Astrocyte (in vitro differentiated cells and primary cell): Measurements from ENCODE around the gene DIP2C. TPM values are rescaled to one million over a fixed set of nuclear protein-coding genes. Genes with fewer than 3 reads are reported as not detected.

Experiments used
- DNase-seq: peaks from one replicate; pipeline ENCODE4 v3.0.0-alpha.2; 2010; ENCODE audit warnings: low read depth
- FAIRE-seq: peaks from 2 replicates; lab custom pipeline; 2011; peaks lifted over from hg19 to GRCh38; lab: Jason Lieb, UNC
- H2AFZ ChIP-seq: 2 replicates; pipeline ENCODE4 v1.6.0; 2012; ENCODE audit warnings: low read depth, low read length, inconsistent platforms
- H3K27ac ChIP-seq: 2 replicates; pipeline ENCODE4 v1.5.1; 2011; ENCODE audit warnings: low read depth, low read length, inconsistent platforms
- H3K27me3 ChIP-seq: 2 replicates; pipeline ENCODE4 v1.6.0; 2011; ENCODE audit warnings: low read length, inconsistent platforms; ENCODE audit not compliant: insufficient read depth
- H3K36me3 ChIP-seq: 2 replicates; pipeline ENCODE4 v1.5.1; 2011; ENCODE audit warnings: low read length, inconsistent platforms; ENCODE audit not compliant: insufficient read depth
- H3K4me1 ChIP-seq: 2 replicates; pipeline ENCODE4 v1.5.1; 2011; ENCODE audit warnings: low read length, inconsistent platforms; ENCODE audit not compliant: insufficient read depth
- H3K4me2 ChIP-seq: 2 replicates; pipeline ENCODE4 v1.6.0; 2012; ENCODE audit warnings: low read length, inconsistent platforms
- H3K4me3 ChIP-seq: 2 replicates; pipeline ENCODE4 v1.5.1; 2011; ENCODE audit warnings: low read depth, mild to moderate bottlenecking, low read length, inconsistent platforms; ENCODE audit not compliant: insufficient read depth
- H3K79me2 ChIP-seq: 2 replicates; pipeline ENCODE4 v1.6.0; 2012; ENCODE audit warnings: mild to moderate bottlenecking, low read length, inconsistent platforms; ENCODE audit not compliant: insufficient read depth
- H3K9ac ChIP-seq: 2 replicates; pipeline ENCODE4 v1.6.0; 2012; ENCODE audit warnings: mild to moderate bottlenecking, low read length, inconsistent platforms
- H3K9me3 ChIP-seq: 2 replicates; pipeline ENCODE4 v1.5.1; 2012; ENCODE audit warnings: low read depth, mild to moderate bottlenecking, low read length, inconsistent platforms; ENCODE audit not compliant: insufficient read depth
- H4K20me1 ChIP-seq: 2 replicates; pipeline ENCODE4 v1.6.0; 2012; ENCODE audit warnings: low read length, inconsistent platforms; ENCODE audit not compliant: insufficient read depth
- H3K27ac Mint-ChIP-seq: one replicate; pipeline ENCODE4 v1.8.0; 2021; ENCODE audit warnings: mild to moderate bottlenecking, mixed read lengths; ENCODE audit not compliant: unreplicated experiment
- H3K27me3 Mint-ChIP-seq: one replicate; pipeline ENCODE4 v1.8.0; 2021; ENCODE audit warnings: low read depth, mixed read lengths; ENCODE audit not compliant: unreplicated experiment
- H3K36me3 Mint-ChIP-seq: one replicate; pipeline ENCODE4 v1.8.0; 2021; ENCODE audit warnings: low read depth, mixed read lengths; ENCODE audit not compliant: unreplicated experiment
- H3K4me1 Mint-ChIP-seq: one replicate; pipeline ENCODE4 v1.8.0; 2021; ENCODE audit warnings: low read depth, mixed read lengths; ENCODE audit not compliant: unreplicated experiment
- H3K4me3 Mint-ChIP-seq: one replicate; pipeline ENCODE4 v1.8.0; 2021; ENCODE audit warnings: mild to moderate bottlenecking, moderate library complexity, mixed read lengths; ENCODE audit not compliant: unreplicated experiment
- H3K9me3 Mint-ChIP-seq: one replicate; pipeline ENCODE4 v1.8.0; 2021; ENCODE audit warnings: mild to moderate bottlenecking, mixed read lengths; ENCODE audit not compliant: unreplicated experiment
- CTCF ChIP-seq: IDR thresholded peaks from 2 replicates; pipeline ENCODE4 v1.5.1; 2011; ENCODE audit warnings: low read depth, mild to moderate bottlenecking, inconsistent platforms, low read length, moderate library complexity; ENCODE audit not compliant: insufficient read depth
- EZH2 ChIP-seq: IDR thresholded peaks from 2 replicates; pipeline ENCODE4 v1.6.1; 2012; ENCODE audit warnings: mild to moderate bottlenecking, low read length, inconsistent platforms; ENCODE audit not compliant: insufficient read depth
- total RNA-seq: library from RNA; stranded (reverse); gene quantifications from 2 replicates; pipeline ENCODE4 v1.2.1, GENCODE V29; 2021

Gene DIP2C
- total RNA-seq, 1 donor from 2014 or later, result 27.3 TPM

- no peak for FAIRE-seq
- no peak for TF ChIP-seq CTCF
- no peak for TF ChIP-seq EZH2
- no peak overlapping the region for H2AFZ ChIP-seq
Observed at GRCh38 chr10:733086-733485, 43.6 kb upstream of the DIP2C start.

GRCh38 chr10:729213-729612 is 39.7 kb upstream of the DIP2C start:
- H3K79me2 ChIP-seq, result no peaks in the 10 kb centered on the region
- H3K36me3 ChIP-seq, result no peaks in the 10 kb centered on the region
- H4K20me1 ChIP-seq, result no peaks in the 10 kb centered on the region
- H3K4me2 ChIP-seq, result no peak overlapping the region
- peaks cover under 1% of the 10 kb centered on the region for H3K9me3 ChIP-seq
- H3K4me1 ChIP-seq, result no peaks in the 10 kb centered on the region
- no peak overlapping the region for H3K27ac ChIP-seq
- Mint-ChIP-seq H3K9me3 (peaks cover 4% of the 10 kb centered on the region), H3K27me3 (peaks cover 32% of the 10 kb centered on the region), H3K4me1 (no peaks in the 10 kb centered on the region), H3K27ac (no peak overlapping the region), H3K36me3 (peaks cover 4% of the 10 kb centered on the region), H3K4me3 (no peak overlapping the region)
- DNase-seq (no peak), FAIRE-seq (no peak)
- no peak overlapping the region for H2AFZ ChIP-seq
- peaks cover 2% of the 10 kb centered on the region for H3K27me3 ChIP-seq
- H3K4me3 ChIP-seq, result no peak overlapping the region
- no peak overlapping the region for H3K9ac ChIP-seq
- TF ChIP-seq EZH2, result no peak
- TF ChIP-seq CTCF, result no peak

More at GRCh38 chr10:733086-733485, 43.6 kb upstream of the DIP2C start:
- H3K36me3 Mint-ChIP-seq, result peaks cover 2% of the 10 kb centered on the region
- no peaks in the 10 kb centered on the region for H3K4me1 ChIP-seq
- no peaks in the 10 kb centered on the region for H3K79me2 ChIP-seq
- no peak overlapping the region for H3K27ac ChIP-seq
- H3K4me3 Mint-ChIP-seq, result no peak overlapping the region
- no peak overlapping the region for H3K4me3 ChIP-seq
- no peaks in the 10 kb centered on the region for H4K20me1 ChIP-seq
- no peaks in the 10 kb centered on the region for H3K36me3 ChIP-seq
- H3K27me3 ChIP-seq, result peaks cover 2% of the 10 kb centered on the region
- H3K4me2 ChIP-seq, result no peak overlapping the region
- no peaks in the 10 kb centered on the region for H3K9me3 ChIP-seq
- no peak overlapping the region for H3K9ac ChIP-seq
- H3K4me1 Mint-ChIP-seq, result no peaks in the 10 kb centered on the region
- H3K27me3 Mint-ChIP-seq, result peaks cover 37% of the 10 kb centered on the region
- DNase-seq, result no peak
- H3K27ac Mint-ChIP-seq, result no peak overlapping the region
- H3K9me3 Mint-ChIP-seq, result peaks cover 8% of the 10 kb centered on the region

- Mint-ChIP-seq H3K27me3 (peaks cover 26% of the 10 kb centered on the region), H3K27ac (no peak overlapping the region), H3K36me3 (peaks cover 3% of the 10 kb centered on the region), H3K4me1 (no peaks in the 10 kb centered on the region), H3K9me3 (peaks cover 8% of the 10 kb centered on the region), H3K4me3 (no peak overlapping the region)
- no peaks in the 10 kb centered on the region for H3K36me3 ChIP-seq
- H3K9me3 ChIP-seq, result peaks cover 5% of the 10 kb centered on the region
- no peaks in the 10 kb centered on the region for H3K79me2 ChIP-seq
- DNase-seq, result no peak
- no peak overlapping the region for H3K4me2 ChIP-seq
- no peak for FAIRE-seq
- H2AFZ ChIP-seq, result no peak overlapping the region
- H3K27ac ChIP-seq, result no peak overlapping the region
- no peaks in the 10 kb centered on the region for H4K20me1 ChIP-seq
- H3K9ac ChIP-seq, result no peak overlapping the region
- peaks cover 2% of the 10 kb centered on the region for H3K27me3 ChIP-seq
- no peak overlapping the region for H3K4me3 ChIP-seq
- H3K4me1 ChIP-seq, result no peaks in the 10 kb centered on the region
- no peak for TF ChIP-seq CTCF
Observed at GRCh38 chr10:728603-729002, 39.1 kb upstream of the DIP2C start.
